Right lobe of liver (tissue), 6 donors: ENCODE results near the gene NDUFA11. TPM values are rescaled to one million over a fixed set of nuclear protein-coding genes. Genes with fewer than 3 reads are reported as not detected.

Experiments used
- ATAC-seq, 4 donors: fragments of 200-7000 bp; cut with Tn5 transposase; one replicate each; pipeline ENCODE4 v1.9.1; 2020; ENCODE audit warnings: mild to moderate bottlenecking in 4 of 4, moderate library complexity in 4 of 4
- DNase-seq, 3 donors: peaks; one replicate each; pipeline ENCODE4 v3.0.0-alpha.2; 2020
- H3K27ac ChIP-seq, 3 donors: fragments of 200-600 bp; one replicate each; pipeline ENCODE4 v1.8.0; 2022
- H3K27me3 ChIP-seq, 2 donors: fragments of 200-600 bp; one replicate each; pipeline ENCODE4 v1.8.0; 2022
- H3K36me3 ChIP-seq, 4 donors: fragments of 200-600 bp; sonication (generic) in 1 of 4; one replicate each; pipeline versions ENCODE4 v1.5.1 to v1.8.0; 2017 to 2022; ENCODE audit warnings: control low read depth in 1 of 4
- H3K4me1 ChIP-seq, 4 donors: fragments of 200-600 bp; sonication (generic) in 1 of 4; one replicate each; pipeline versions ENCODE4 v1.5.1 to v1.8.0; 2017 to 2022; ENCODE audit warnings: control low read depth in 1 of 4
- H3K4me3 ChIP-seq, 3 donors: fragments of 200-600 bp; one replicate each; pipeline ENCODE4 v1.8.0; 2022
- H3K9me3 ChIP-seq, 4 donors: fragments of 200-600 bp; sonication (generic) in 1 of 4; one replicate each; pipeline versions ENCODE4 v1.5.1 to v1.8.0; 2017 to 2022; ENCODE audit warnings: control low read depth in 1 of 4
- POLR2A ChIP-seq: fragments of 450-650 bp; IDR thresholded peaks from one replicate; pipeline ENCODE4 v1.6.1; 2017; ENCODE audit warnings: antibody characterized with exemption, mild to moderate bottlenecking
- WGBS: methylation state at CpG from one replicate; pipeline ENCODE4 v1.1.6; 2018; ENCODE audit warnings: low coverage, low lambda C conversion rate; ENCODE audit not compliant: insufficient coverage; ENCODE audit errors: missing lambda C conversion rate; 5-methylcytosine and 5-hydroxymethylcytosine counted together
- intact Hi-C, 2 donors: fragments of 100-400 bp; cut with DNase I; formaldehyde crosslinking; loops; one replicate each; pipeline versions ENCODE4 v1.11.2 to v1.14.1; 2022
- total RNA-seq, 6 experiments: library from RNA; depleted of rRNA in 2 of 6; stranded (reverse); fragments of >200 nt in 2 of 6; fragmentation: NEBNext Ultra II Directional in 3 of 6; extraction: Animal tissue kit (Norgen Biotek cat#: 25700) in 3 of 6; gene quantifications; one replicate each; pipeline versions ENCODE4 v1.1.0 to v1.2.4, GENCODE V29; 2016 to 2023
- TF ChIP-seq, protein P1 (sequence below), 4 donors: fragments of 200-600 bp in 3 of 4; fragments of 450-650 bp in 1 of 4; IDR thresholded peaks; one replicate each; pipeline versions ENCODE4 v1.5.1 to v1.8.0; 2016 to 2022; ENCODE audit warnings: antibody characterized with exemption in 4 of 4, mild to moderate bottlenecking in 2 of 4
- donor health status: DM: no; HTN: yes; CAD: no.
- donor health status: DM: no; HTN: no; CAD: no.
- donor health status: DM: no; HTN: no; CAD: no.
- donor health status: DM: no; HTN: yes; CAD: no.
- donor health status: DM: no; HTN: yes; CAD: no.

Gene NDUFA11
- total RNA-seq, 6 experiments from 2014 or later = 108 to 161 (median 157) TPM

DNA sequence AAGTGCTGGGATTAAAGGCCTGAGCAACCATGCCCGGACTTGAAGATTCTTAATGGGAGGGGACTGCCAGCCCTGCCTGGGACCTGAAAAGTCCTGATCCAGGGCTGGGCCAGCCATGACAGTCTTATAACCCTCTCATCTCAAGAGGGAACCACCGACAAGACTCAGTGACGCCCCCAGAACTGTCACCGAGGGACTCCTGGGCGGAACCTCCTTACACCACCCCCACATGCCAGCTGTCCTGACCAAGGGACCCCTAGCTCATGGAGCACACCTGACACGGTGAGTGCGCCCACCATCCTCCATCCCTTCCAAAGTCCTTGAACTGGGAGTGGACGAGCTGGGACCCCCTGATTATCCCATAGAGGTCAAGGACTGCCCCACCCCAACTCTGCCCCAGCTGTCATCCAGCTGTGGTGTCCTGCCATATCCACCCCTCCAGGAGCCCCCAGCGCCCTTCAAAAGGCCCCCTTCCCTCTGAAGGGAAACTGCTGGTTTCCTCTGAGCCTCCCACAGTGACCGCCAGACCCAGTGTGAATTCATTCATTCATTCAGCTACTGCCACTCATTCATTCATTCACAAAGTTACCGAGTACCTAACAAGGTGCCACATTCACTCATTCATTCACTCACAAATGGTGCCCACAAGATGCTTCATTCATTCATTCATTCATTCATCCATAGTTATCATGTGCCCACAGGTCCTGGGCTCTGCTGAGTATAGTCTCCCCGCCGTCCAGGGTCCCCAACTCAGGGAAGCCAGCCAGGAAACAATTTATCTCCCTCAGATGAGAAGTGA, 3.7 kb downstream of the NDUFA11 start:
- Histone ChIP-seq H3K36me3 (peaks cover 0 to 18% (median 5%) of the 10 kb centered on the region in 4 donors), H3K27ac (no peak overlapping the region), H3K4me1 (peaks cover 0 to 9% (median 3%) of the 10 kb centered on the region in 4 donors), H3K4me3 (no peak overlapping the region), H3K9me3 (no peaks in the 10 kb centered on the region), H3K27me3 (no peaks in the 10 kb centered on the region)
- no peak for DNase-seq
- 83% methylated on average over 3 of the region's 13 CpGs for WGBS
- TF ChIP-seq POLR2A = no peak
- TF ChIP-seq, protein P1, sequence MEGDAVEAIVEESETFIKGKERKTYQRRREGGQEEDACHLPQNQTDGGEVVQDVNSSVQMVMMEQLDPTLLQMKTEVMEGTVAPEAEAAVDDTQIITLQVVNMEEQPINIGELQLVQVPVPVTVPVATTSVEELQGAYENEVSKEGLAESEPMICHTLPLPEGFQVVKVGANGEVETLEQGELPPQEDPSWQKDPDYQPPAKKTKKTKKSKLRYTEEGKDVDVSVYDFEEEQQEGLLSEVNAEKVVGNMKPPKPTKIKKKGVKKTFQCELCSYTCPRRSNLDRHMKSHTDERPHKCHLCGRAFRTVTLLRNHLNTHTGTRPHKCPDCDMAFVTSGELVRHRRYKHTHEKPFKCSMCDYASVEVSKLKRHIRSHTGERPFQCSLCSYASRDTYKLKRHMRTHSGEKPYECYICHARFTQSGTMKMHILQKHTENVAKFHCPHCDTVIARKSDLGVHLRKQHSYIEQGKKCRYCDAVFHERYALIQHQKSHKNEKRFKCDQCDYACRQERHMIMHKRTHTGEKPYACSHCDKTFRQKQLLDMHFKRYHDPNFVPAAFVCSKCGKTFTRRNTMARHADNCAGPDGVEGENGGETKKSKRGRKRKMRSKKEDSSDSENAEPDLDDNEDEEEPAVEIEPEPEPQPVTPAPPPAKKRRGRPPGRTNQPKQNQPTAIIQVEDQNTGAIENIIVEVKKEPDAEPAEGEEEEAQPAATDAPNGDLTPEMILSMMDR (IDR thresholded peaks at IDR 0.05) = no peak
- intact Hi-C loops = loop anchor here in 1 of 2 donors (5.0 kb wide), 1 partner anchor 78 kb away; no protein-coding TSS in a partner anchor
- no peak for ATAC-seq

- ATAC-seq = no peak
- peaks cover 0 to 10% (median 3%) of the 10 kb centered on the region in 4 donors for H3K4me1 ChIP-seq
- WGBS = 94% methylated on average over 12 of the region's 30 CpGs
- intact Hi-C loops = loop anchor here in 1 of 2 donors (5.0 kb wide), 1 partner anchor 75 kb away; no protein-coding TSS in a partner anchor
- no peaks in the 10 kb centered on the region for H3K9me3 ChIP-seq
- TF ChIP-seq POLR2A = no peak
- TF ChIP-seq, protein P1 (IDR thresholded peaks at IDR 0.05) = no peak
- no peak overlapping the region for H3K27ac ChIP-seq
- no peak overlapping the region for H3K4me3 ChIP-seq
- peaks cover 0 to 18% (median 5%) of the 10 kb centered on the region in 4 donors for H3K36me3 ChIP-seq
- no peak for DNase-seq
- no peaks in the 10 kb centered on the region for H3K27me3 ChIP-seq
These were observed 6.2 kb downstream of the NDUFA11 start for GRCh38 chr19:5897189-5897969.

- H3K9me3 ChIP-seq = no peaks in the 10 kb centered on the region
- no peak for DNase-seq
- peaks cover 0 to 18% (median 5%) of the 10 kb centered on the region in 4 donors for H3K36me3 ChIP-seq
- no peak overlapping the region for H3K27ac ChIP-seq
- ATAC-seq = no peak
- H3K4me3 ChIP-seq = no peak overlapping the region
- TF ChIP-seq, protein P1 (IDR thresholded peaks at IDR 0.05) = no peak
- TF ChIP-seq POLR2A = no peak
- intact Hi-C loops = loop anchor here in 1 of 2 donors (5.0 kb wide), 1 partner anchor 74 kb away; no protein-coding TSS in a partner anchor
- 96% methylated on average over 10 of the region's 29 CpGs for WGBS
- H3K4me1 ChIP-seq = peaks cover 0 to 8% (median 2%) of the 10 kb centered on the region in 4 donors
- no peaks in the 10 kb centered on the region for H3K27me3 ChIP-seq
These were observed 7.1 kb downstream of the NDUFA11 start for GRCh38 chr19:5896365-5897076.

GRCh38 chr19:5895890-5896289, 7.7 kb downstream of the NDUFA11 start:
- intact Hi-C loops = loop anchor here in 1 of 2 donors (5.0 kb wide), 1 partner anchor 74 kb away; no protein-coding TSS in a partner anchor
- no peak for ATAC-seq
- no peak overlapping the region for H3K4me3 ChIP-seq
- no peaks in the 10 kb centered on the region for H3K27me3 ChIP-seq
- H3K36me3 ChIP-seq = peaks cover 0 to 14% (median 4%) of the 10 kb centered on the region in 4 donors
- H3K9me3 ChIP-seq = no peaks in the 10 kb centered on the region
- no peak overlapping the region for H3K27ac ChIP-seq
- WGBS = 84% methylated on average over 5 of the region's 8 CpGs
- TF ChIP-seq, protein P1 (IDR thresholded peaks at IDR 0.05) = no peak
- TF ChIP-seq POLR2A = no peak
- peaks cover 0 to 8% (median 2%) of the 10 kb centered on the region in 4 donors for H3K4me1 ChIP-seq
- DNase-seq = no peak
